Body of pancreas (tissue), 4 donors: ENCODE data around the gene IQCK.

Source experiments
- POLR2A ChIP-seq, 3 donors: fragments of 450-650 bp; IDR thresholded peaks; one replicate each; pipeline ENCODE4 v1.6.1; 2016; ENCODE audit warnings: antibody characterized with exemption in 3 of 3, mild to moderate bottlenecking in 2 of 3
- TF ChIP-seq, protein P1 (sequence below), 7 experiments: fragments of 450-650 bp in 4 of 7; fragments of 200-600 bp in 3 of 7; sonication (generic) in 3 of 7; IDR thresholded peaks; one replicate each; pipeline ENCODE4 v1.5.1; 2016 to 2019; ENCODE audit warnings: antibody characterized with exemption in 7 of 7

DNA sequence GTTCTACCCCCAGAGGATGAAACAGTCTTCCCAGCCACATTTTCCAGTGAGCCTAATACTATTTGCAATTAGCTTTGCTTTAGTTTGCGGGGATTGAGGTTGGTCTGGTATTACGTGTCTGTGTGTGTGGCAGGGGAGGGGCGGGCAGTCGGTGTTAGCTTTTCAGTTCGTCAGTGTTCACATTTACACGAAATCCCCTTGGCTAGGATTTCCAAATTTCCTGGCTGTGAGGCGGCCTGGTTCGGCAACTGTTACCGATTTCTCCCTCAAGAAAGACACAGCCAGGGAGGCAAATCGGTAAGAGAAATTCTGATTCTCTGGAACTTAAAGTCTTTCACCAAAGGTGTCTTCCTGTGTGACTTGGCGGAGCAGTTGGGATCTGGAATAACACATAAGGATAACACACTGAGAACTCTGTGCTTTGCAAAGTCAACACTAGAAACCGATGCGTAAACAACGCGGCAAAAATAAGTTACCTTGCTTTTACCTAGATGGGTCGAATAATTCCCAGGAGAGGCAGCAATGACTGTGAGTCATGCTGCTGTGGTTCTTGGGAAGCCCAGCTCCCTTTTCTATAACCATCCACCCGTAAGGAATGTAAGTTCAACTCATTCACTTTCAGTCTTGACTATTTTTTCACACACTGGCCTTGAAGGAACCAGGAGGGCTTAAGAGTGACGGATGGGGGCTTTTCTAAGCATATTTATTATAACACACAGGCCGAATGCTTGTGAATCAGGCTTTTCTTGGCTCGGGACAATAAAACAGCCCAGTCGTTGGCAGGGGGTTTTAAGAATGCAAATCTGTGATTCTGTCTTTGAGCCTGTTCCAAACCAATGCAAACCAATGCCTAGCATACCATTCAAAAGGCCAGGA lies 142.3 kb downstream of the IQCK start:
- TF ChIP-seq, protein P1, sequence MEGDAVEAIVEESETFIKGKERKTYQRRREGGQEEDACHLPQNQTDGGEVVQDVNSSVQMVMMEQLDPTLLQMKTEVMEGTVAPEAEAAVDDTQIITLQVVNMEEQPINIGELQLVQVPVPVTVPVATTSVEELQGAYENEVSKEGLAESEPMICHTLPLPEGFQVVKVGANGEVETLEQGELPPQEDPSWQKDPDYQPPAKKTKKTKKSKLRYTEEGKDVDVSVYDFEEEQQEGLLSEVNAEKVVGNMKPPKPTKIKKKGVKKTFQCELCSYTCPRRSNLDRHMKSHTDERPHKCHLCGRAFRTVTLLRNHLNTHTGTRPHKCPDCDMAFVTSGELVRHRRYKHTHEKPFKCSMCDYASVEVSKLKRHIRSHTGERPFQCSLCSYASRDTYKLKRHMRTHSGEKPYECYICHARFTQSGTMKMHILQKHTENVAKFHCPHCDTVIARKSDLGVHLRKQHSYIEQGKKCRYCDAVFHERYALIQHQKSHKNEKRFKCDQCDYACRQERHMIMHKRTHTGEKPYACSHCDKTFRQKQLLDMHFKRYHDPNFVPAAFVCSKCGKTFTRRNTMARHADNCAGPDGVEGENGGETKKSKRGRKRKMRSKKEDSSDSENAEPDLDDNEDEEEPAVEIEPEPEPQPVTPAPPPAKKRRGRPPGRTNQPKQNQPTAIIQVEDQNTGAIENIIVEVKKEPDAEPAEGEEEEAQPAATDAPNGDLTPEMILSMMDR (IDR thresholded peaks at IDR 0.05) = no peak
- TF ChIP-seq POLR2A (IDR thresholded peaks at IDR 0.05) = no peak
